Pancreas (tissue), 10 donors: ENCODE results near the gene ZNF385C. TPM values are rescaled to one million over a fixed set of nuclear protein-coding genes. Genes with fewer than 3 reads are reported as not detected.

ENCODE experiments used
- ATAC-seq, 4 donors: fragments of 200-7000 bp; cut with Tn5 transposase; one replicate each; pipeline versions ENCODE4 v1.8.0 to v1.9.1; 2020; ENCODE audit warnings: mild to moderate bottlenecking in 4 of 4, moderate library complexity in 4 of 4
- DNase-seq, 6 donors: peaks; one replicate each; pipeline ENCODE4 v3.0.0-alpha.2; 2020
- FAIRE-seq: peaks from 2 replicates; lab custom pipeline; 2012; peaks lifted over from hg19 to GRCh38; lab: Jason Lieb, UNC
- H3K27ac ChIP-seq, 4 donors: fragments of 200-600 bp; sonication (generic); 1 replicate in 3 of 4; 2 replicates in 1 of 4; pipeline versions ENCODE4 v1.5.0 to v1.8.0; 2020
- H3K27me3 ChIP-seq, 4 donors: fragments of 200-600 bp; one replicate each; pipeline ENCODE4 v1.8.0; 2021
- H3K36me3 ChIP-seq, 3 donors: fragments of 200-600 bp; sonication (generic) in 1 of 3; one replicate each; pipeline versions ENCODE4 v1.5.0 to v1.8.0; 2020 to 2021
- H3K4me1 ChIP-seq, 3 donors: fragments of 200-600 bp; one replicate each; pipeline ENCODE4 v1.8.0; 2021
- H3K4me3 ChIP-seq, 4 donors: fragments of 200-600 bp; sonication (generic) in 2 of 4; one replicate each; pipeline versions ENCODE4 v1.5.0 to v1.8.0; 2020 to 2021
- H3K9me3 ChIP-seq, 4 donors: fragments of 200-600 bp; one replicate each; pipeline ENCODE4 v1.8.0; 2021
- CTCF ChIP-seq, 4 donors: fragments of 200-600 bp; sonication (generic) in 3 of 4; IDR thresholded peaks; one replicate each; pipeline versions ENCODE4 v1.5.0 to v1.8.0; 2021; ENCODE audit warnings: antibody characterized with exemption in 4 of 4
- WGBS, 2 donors: extraction: QIAGEN DNeasy Blood & Tissue Kit; methylation state at CpG; one replicate each; pipeline ENCODE4 v1.1.7; 2013; 5-methylcytosine and 5-hydroxymethylcytosine counted together
- intact Hi-C, 3 donors: fragments of 100-400 bp; cut with DNase I; formaldehyde crosslinking; loops; one replicate each; pipeline versions ENCODE4 v1.11.1 to v1.14.2; 2022
- polyA plus RNA-seq, 2 donors: library from polyadenylated mRNA; stranded (reverse); fragments of 200-250 nt; gene quantifications; one replicate each; pipeline ENCODE4 v1.2.3, GENCODE V29; 2013
- total RNA-seq, 6 donors: library from RNA; stranded (reverse); fragmentation: NEBNext Ultra II Directional in 4 of 6; extraction: Animal tissue kit (Norgen Biotek cat#: 25700) in 4 of 6; gene quantifications; one replicate each; pipeline versions ENCODE4 v1.2.1 to v1.2.4, GENCODE V29; 2021 to 2023
- donor health status: healthy with polysubstance abuse.
- donor health status: DM: no; HTN: no; CAD: no; lungs with moderate emphysema.
- donor health status: DM: no; HTN: no; CAD: no.
- donor health status: control.
- donor health status: control.
- donor health status: Bipolar disorder and iron deficiency.
- donor health status: DM: yes; HTN: yes; CAD: no.
- donor health status: DM: no; HTN: no; CAD: no.
- donor health status: DM: no; HTN: no; CAD: no.
- donor health status: DM: yes; HTN: yes; CAD: no.

ZNF385C gene
- total and polyA plus RNA-seq, 8 donors: 0.67 to 2.6 (median 1.6) TPM

GRCh38 chr17:42079541-42079940, 18.7 kb downstream of the ZNF385C start:
- FAIRE-seq (no peak), ATAC-seq (no peak), DNase-seq (no peak)
- intact Hi-C loops: no loop called here
- no peak overlapping the region for H3K4me3 ChIP-seq
- no peaks in the 10 kb centered on the region for H3K4me1 ChIP-seq
- 68 to 73% methylated on average over 2 of the region's 2 CpGs for WGBS, 2 donors
- no peaks in the 10 kb centered on the region for H3K36me3 ChIP-seq
- H3K27ac ChIP-seq: no peak overlapping the region
- H3K27me3 ChIP-seq: no peaks in the 10 kb centered on the region
- TF ChIP-seq CTCF (IDR thresholded peaks at IDR 0.05): no peak
- H3K9me3 ChIP-seq: no peaks in the 10 kb centered on the region

- TF ChIP-seq CTCF (IDR thresholded peaks at IDR 0.05): no peak
- H3K4me3 ChIP-seq: no peak overlapping the region
- H3K9me3 ChIP-seq: no peaks in the 10 kb centered on the region
- FAIRE-seq (no peak), DNase-seq (no peak), ATAC-seq (no peak)
- no peaks in the 10 kb centered on the region for H3K4me1 ChIP-seq
- WGBS, 2 donors: 75 to 78% methylated on average over 8 of the region's 8 CpGs
- H3K27me3 ChIP-seq: no peaks in the 10 kb centered on the region
- no peaks in the 10 kb centered on the region for H3K36me3 ChIP-seq
- intact Hi-C loops: no loop called here
- H3K27ac ChIP-seq: no peak overlapping the region
Observed at GRCh38 chr17:42078396-42079043, 19.8 kb downstream of the ZNF385C start.

- ATAC-seq (no peak), DNase-seq (no peak), FAIRE-seq (no peak)
- Histone ChIP-seq H3K27me3 (no peaks in the 10 kb centered on the region), H3K4me1 (no peaks in the 10 kb centered on the region), H3K36me3 (no peaks in the 10 kb centered on the region), H3K9me3 (no peaks in the 10 kb centered on the region), H3K4me3 (no peak overlapping the region), H3K27ac (no peak overlapping the region)
- 80 to 81% methylated on average over 5 of the region's 5 CpGs for WGBS, 2 donors
- intact Hi-C loops: no loop called here
- TF ChIP-seq CTCF (IDR thresholded peaks at IDR 0.05): no peak
Observed at GRCh38 chr17:42077755-42078154, 20.5 kb downstream of the ZNF385C start.

- WGBS, 2 donors: 76 to 78% methylated on average over 4 of the region's 4 CpGs
- Histone ChIP-seq H3K4me1 (peaks cover 0 to 2% (median 0%) of the 10 kb centered on the region in 3 donors), H3K27me3 (no peaks in the 10 kb centered on the region), H3K36me3 (no peaks in the 10 kb centered on the region), H3K4me3 (no peak overlapping the region), H3K27ac (no peak overlapping the region), H3K9me3 (no peaks in the 10 kb centered on the region)
- no peak for DNase-seq
- intact Hi-C loops: no loop called here
- no peak for ATAC-seq
- no peak for TF ChIP-seq CTCF (IDR thresholded peaks at IDR 0.05)
- FAIRE-seq: no peak
Observed at GRCh38 chr17:42076797-42077559, 21.3 kb downstream of the ZNF385C start.

GRCh38 chr17:42075789-42076188, 22.5 kb downstream of the ZNF385C start:
- FAIRE-seq (no peak), ATAC-seq (no peak), DNase-seq (no peak)
- H3K27ac ChIP-seq: no peak overlapping the region
- no peak for TF ChIP-seq CTCF (IDR thresholded peaks at IDR 0.05)
- intact Hi-C loops: no loop called here
- no peak overlapping the region for H3K4me3 ChIP-seq
- H3K9me3 ChIP-seq: no peaks in the 10 kb centered on the region
- no peaks in the 10 kb centered on the region for H3K27me3 ChIP-seq
- peaks cover 0 to 2% (median 0%) of the 10 kb centered on the region in 3 donors for H3K4me1 ChIP-seq
- 58 to 60% methylated on average over 6 of the region's 6 CpGs for WGBS, 2 donors
- no peaks in the 10 kb centered on the region for H3K36me3 ChIP-seq
